Dendritic cell treated with granulocyte-macrophage colony-stimulating factor and Interleukin-4, amounts not matched to agents 40 ng/mL and 50 ng/mL, for 4 days (primary cell): ENCODE results near the gene BACH1.
A peak's percentile ranks its signal among the peaks of the same experiment; 100 is the strongest.

Experiments used
- H3K27ac Mint-ChIP-seq: one replicate; pipeline ENCODE4 v1.8.0; 2022; ENCODE audit warnings: mild to moderate bottlenecking, mixed read lengths
- H3K27me3 Mint-ChIP-seq: one replicate; pipeline ENCODE4 v1.8.0; 2022; ENCODE audit warnings: mild to moderate bottlenecking, mixed read lengths
- H3K36me3 Mint-ChIP-seq: one replicate; pipeline ENCODE4 v1.8.0; 2022; ENCODE audit warnings: low read depth, mixed read lengths
- H3K4me1 Mint-ChIP-seq: one replicate; pipeline ENCODE4 v1.8.0; 2022; ENCODE audit warnings: low read depth, mixed read lengths
- H3K4me3 Mint-ChIP-seq: one replicate; pipeline ENCODE4 v1.8.0; 2022; ENCODE audit warnings: mild to moderate bottlenecking, moderate library complexity, mixed read lengths
- H3K9me3 Mint-ChIP-seq: one replicate; pipeline ENCODE4 v1.8.0; 2022; ENCODE audit warnings: mixed read lengths
- intact Hi-C: fragments of 100-400 bp; cut with micrococcal nuclease; formaldehyde crosslinking; loops from one replicate; pipeline ENCODE4 v1.15.0; 2022

BACH1 gene

DNA sequence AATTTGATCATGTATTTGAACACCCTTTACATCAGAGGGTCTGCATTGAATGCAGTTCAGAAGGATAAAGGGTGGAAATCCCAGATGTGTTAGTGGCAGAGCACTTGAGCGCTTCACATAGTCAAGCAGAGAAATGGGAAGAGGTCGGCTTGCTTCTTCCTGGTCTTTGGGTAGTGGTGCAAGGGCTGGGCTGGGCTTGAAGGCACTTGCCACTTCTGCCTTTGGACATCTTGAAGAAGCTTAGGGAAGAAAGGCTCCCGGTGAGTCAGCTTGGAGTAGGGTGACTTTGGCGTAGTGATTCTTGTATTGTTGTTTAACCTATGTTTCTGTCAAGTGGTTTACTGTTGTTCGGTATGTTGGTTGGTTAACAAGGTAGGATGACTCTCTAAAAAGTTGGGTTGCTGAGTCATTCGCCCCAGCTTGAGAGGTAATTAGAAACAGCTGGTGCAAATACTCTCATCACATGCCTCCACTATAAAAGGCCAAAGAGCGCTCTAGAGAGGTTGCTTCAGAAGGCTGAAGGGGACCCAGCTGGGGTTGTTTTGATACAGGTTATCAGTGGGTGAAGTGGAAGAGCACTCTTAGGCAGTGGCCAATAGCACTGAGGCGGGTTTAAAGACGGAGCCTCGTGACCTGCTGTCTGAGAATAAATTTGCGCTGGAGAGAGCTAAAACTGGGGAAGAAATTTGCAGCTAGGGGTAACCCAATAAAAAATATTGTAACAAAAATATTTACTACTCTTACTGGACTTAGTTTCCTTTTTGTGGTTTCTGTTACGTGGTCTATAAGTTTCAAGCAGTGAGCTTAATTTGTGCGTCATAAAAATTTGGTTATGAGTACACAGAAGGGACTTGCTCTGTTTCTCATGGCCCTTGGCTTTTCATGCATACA, 1.4 kb downstream of the BACH1 start:
- peaks cover 16% of the 10 kb centered on the region for H3K36me3 Mint-ChIP-seq
- peaks cover 64% of the 10 kb centered on the region for H3K4me1 Mint-ChIP-seq
- H3K4me3 Mint-ChIP-seq: peak overlapping the region; percentile 90
- intact Hi-C loops: loop anchor here (5.0 kb wide), 4 partner anchors 47 to 223 kb away; no protein-coding TSS in a partner anchor
- H3K9me3 Mint-ChIP-seq: no peaks in the 10 kb centered on the region
- no peaks in the 10 kb centered on the region for H3K27me3 Mint-ChIP-seq
- peak overlapping the region; percentile 97 for H3K27ac Mint-ChIP-seq

DNA sequence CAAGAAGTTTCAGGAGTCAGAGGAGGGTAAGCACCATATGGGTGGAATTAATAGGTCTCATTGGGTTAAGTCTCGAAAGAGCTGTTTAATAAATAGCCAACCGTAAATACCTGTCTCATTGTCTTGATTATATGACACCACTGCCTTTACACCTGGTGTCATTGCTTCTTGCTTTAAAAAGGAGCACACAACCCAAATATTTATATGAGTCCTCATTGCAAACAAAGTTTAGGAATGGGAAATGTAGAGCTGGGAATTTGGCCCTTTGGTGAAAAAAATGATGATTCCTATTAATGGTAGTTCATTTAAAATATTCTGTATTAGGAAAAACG, 2.1 kb downstream of the BACH1 start:
- peak overlapping the region; percentile 90 for H3K4me3 Mint-ChIP-seq
- peaks cover 62% of the 10 kb centered on the region for H3K4me1 Mint-ChIP-seq
- H3K36me3 Mint-ChIP-seq: peaks cover 18% of the 10 kb centered on the region
- intact Hi-C loops: loop anchor here (5.0 kb wide), 2 partner anchors 47 to 63 kb away; no protein-coding TSS in a partner anchor
- no peaks in the 10 kb centered on the region for H3K27me3 Mint-ChIP-seq
- H3K27ac Mint-ChIP-seq: peak overlapping the region; percentile 97
- no peaks in the 10 kb centered on the region for H3K9me3 Mint-ChIP-seq

DNA sequence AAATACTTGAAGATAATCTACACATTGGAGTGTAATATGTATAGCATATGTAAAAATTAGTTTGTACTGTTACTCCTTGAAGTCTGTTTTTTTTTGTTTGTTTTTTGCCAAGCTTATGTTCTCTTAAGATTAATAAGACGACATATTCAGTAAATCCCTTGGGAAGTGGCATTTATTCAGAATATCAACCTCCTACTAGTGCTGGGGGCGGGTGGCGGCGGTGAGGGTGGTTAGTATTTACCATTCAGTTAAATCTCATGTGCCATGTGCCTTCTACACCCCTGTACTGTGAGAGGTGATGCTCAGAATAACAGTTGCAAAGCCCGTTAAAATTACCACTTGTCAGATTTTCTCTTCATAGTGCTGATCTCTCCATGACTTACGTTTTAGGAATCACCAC, 3.0 kb downstream of the BACH1 start:
- Mint-ChIP-seq H3K36me3 (peaks cover 27% of the 10 kb centered on the region), H3K4me1 (peaks cover 66% of the 10 kb centered on the region), H3K9me3 (no peaks in the 10 kb centered on the region), H3K27me3 (no peaks in the 10 kb centered on the region), H3K4me3 (peak overlapping the region; percentile 26), H3K27ac (peak overlapping the region; percentile 71)
- intact Hi-C loops: loop anchor here (5.0 kb wide), 2 partner anchors 46 to 64 kb away; no protein-coding TSS in a partner anchor

DNA sequence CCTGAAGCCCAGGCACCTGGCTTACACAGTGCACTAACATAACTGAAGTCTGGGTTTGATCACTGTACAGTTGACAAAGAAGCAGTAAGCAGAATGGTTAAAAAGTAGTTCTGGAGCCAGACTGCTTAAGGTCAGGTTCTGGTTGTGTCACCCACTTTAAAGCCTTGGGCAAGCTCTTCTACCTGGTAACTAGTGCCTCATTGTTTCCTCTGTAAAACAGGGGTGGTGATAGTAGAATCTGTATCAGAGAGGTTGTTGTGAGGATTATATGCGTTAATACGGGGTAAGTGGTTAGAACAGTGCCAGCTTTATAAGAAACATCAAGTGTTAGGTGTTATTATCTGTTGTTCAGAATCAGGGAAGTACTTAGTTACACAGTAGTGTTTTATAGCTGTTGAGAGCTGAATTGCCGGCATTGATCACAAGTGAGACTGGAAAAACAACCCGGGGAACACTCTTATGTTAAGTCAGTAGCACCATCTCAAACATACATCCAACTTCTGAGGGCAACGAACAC, 3.7 kb downstream of the BACH1 start:
- Mint-ChIP-seq H3K27ac (peak overlapping the region; percentile 71), H3K9me3 (no peaks in the 10 kb centered on the region), H3K27me3 (no peaks in the 10 kb centered on the region), H3K4me3 (no peak overlapping the region), H3K36me3 (peaks cover 27% of the 10 kb centered on the region), H3K4me1 (peaks cover 63% of the 10 kb centered on the region)
- intact Hi-C loops: loop anchor here (5.0 kb wide), 2 partner anchors 45 to 65 kb away; no protein-coding TSS in a partner anchor

DNA sequence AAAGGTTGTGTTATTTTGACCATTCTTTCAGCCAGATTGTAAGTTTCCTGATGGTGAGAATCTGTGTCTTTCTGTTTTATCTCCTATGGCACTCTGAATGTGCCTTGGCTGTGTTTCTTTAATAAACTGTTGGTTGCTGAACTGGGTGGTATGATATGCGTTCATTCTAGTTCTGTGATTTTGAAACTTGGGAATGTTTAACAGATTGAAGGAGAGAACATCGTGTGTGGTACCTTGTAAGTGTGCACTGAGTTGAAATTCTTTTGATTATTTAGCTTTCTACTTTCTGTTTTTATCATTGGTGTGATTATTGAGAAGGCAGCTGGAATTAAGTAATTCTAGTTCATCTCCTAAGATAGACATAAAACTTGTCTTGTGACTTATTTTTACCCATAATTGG, 4.6 kb downstream of the BACH1 start:
- peaks cover 27% of the 10 kb centered on the region for H3K36me3 Mint-ChIP-seq
- intact Hi-C loops: loop anchor here (5.0 kb wide), 2 partner anchors 44 to 66 kb away; no protein-coding TSS in a partner anchor
- no peak overlapping the region for H3K4me3 Mint-ChIP-seq

DNA sequence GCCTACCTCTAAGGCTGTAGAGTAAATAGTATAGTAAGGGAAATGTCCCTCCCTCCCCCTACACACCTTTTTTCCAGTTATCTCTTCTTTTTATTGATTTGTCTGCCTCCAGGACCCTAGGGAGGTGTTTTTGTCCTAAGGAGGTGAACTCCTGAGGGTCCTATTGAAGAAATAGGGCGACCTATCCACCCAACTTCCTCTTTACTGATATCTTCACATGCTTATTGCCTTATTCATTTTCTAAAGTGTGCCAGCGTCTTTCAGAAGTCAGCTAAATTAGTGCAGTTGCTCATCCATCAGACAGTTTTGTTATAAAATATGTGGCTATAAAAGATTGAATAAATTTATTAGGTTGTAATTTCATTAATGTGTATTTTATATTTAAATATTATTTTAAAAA, 5.9 kb downstream of the BACH1 start:
- Mint-ChIP-seq H3K4me3 (no peak overlapping the region), H3K4me1 (peaks cover 62% of the 10 kb centered on the region), H3K27me3 (no peaks in the 10 kb centered on the region), H3K36me3 (peaks cover 21% of the 10 kb centered on the region), H3K27ac (peak overlapping the region; percentile 87), H3K9me3 (no peaks in the 10 kb centered on the region)
- intact Hi-C loops: loop anchor here (5.0 kb wide), 2 partner anchors 43 to 67 kb away; no protein-coding TSS in a partner anchor

More for the DNA sequence above, 4.6 kb downstream of the BACH1 start:
- H3K4me1 Mint-ChIP-seq: peaks cover 54% of the 10 kb centered on the region
- H3K9me3 Mint-ChIP-seq: no peaks in the 10 kb centered on the region
- peak overlapping the region; percentile 71 for H3K27ac Mint-ChIP-seq
- no peaks in the 10 kb centered on the region for H3K27me3 Mint-ChIP-seq

DNA sequence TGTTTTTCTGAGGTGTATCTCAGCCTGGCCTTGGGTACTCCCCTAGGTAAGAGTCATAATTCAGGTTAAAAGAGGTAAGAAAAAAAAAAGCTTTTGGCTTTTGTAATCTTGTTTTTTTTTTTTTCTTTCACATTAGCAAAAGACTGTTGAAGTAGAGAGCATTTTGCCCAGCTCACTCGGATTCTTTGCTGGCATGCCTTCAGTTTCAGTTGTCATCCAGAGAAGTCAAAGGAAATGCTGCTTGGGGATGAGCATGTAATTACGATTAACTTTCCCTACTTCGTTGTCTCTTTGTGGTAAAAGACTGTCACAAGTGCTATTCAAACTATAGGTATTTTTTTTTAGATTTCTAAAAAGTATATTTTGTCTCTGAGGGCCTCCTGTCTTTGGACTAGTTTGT, 6.3 kb downstream of the BACH1 start:
- peaks cover 58% of the 10 kb centered on the region for H3K4me1 Mint-ChIP-seq
- peak overlapping the region; percentile 87 for H3K27ac Mint-ChIP-seq
- H3K9me3 Mint-ChIP-seq: no peaks in the 10 kb centered on the region
- peaks cover 17% of the 10 kb centered on the region for H3K36me3 Mint-ChIP-seq
- H3K27me3 Mint-ChIP-seq: no peaks in the 10 kb centered on the region
- no peak overlapping the region for H3K4me3 Mint-ChIP-seq
- intact Hi-C loops: no loop called here

DNA sequence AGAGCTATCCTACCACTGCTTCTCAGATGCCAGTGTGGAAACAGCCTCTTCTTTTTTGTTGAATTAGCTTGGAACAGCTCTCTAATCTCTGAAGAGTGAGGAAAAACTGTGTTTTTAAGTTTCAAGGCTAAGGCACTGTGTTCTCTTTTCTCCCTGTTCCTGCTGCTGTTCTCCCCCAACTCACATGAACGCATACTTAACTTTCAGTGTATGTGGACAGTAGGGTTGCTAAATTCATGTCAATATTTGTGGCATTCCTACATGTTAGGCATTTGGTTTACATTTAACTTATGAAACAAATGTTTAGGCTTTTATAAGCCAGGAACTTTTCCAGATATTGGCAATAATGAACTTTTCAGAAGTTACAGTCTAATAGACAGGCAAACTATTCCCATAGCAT, 6.8 kb downstream of the BACH1 start:
- no peaks in the 10 kb centered on the region for H3K9me3 Mint-ChIP-seq
- H3K27me3 Mint-ChIP-seq: no peaks in the 10 kb centered on the region
- H3K4me3 Mint-ChIP-seq: no peak overlapping the region
- intact Hi-C loops: no loop called here
- H3K36me3 Mint-ChIP-seq: peaks cover 17% of the 10 kb centered on the region
- H3K27ac Mint-ChIP-seq: peak overlapping the region; percentile 87
- H3K4me1 Mint-ChIP-seq: peaks cover 56% of the 10 kb centered on the region

DNA sequence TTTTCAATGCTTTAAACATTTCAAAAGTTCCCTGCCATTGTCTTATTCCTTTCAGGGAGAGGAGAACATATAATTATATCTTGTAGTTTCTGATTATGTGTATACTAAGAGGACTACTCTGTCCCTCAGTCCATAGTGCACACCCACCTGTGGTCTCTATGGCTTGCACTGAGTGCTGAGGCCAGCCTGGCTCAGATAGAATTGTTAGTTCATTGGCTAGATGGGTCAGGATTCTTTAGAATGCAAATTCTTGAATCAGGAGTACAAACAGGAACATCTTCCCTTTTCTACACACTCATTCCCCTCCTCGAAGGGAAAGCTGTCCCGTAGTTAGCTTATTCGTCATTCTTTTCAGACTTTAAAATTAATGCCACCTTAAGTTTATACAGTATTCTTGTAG, 8.2 kb downstream of the BACH1 start:
- Mint-ChIP-seq H3K36me3 (peaks cover 28% of the 10 kb centered on the region), H3K4me1 (peaks cover 59% of the 10 kb centered on the region), H3K9me3 (peaks cover 2% of the 10 kb centered on the region), H3K4me3 (no peak overlapping the region), H3K27ac (peak overlapping the region; percentile 87), H3K27me3 (no peaks in the 10 kb centered on the region)
- intact Hi-C loops: no loop called here

DNA sequence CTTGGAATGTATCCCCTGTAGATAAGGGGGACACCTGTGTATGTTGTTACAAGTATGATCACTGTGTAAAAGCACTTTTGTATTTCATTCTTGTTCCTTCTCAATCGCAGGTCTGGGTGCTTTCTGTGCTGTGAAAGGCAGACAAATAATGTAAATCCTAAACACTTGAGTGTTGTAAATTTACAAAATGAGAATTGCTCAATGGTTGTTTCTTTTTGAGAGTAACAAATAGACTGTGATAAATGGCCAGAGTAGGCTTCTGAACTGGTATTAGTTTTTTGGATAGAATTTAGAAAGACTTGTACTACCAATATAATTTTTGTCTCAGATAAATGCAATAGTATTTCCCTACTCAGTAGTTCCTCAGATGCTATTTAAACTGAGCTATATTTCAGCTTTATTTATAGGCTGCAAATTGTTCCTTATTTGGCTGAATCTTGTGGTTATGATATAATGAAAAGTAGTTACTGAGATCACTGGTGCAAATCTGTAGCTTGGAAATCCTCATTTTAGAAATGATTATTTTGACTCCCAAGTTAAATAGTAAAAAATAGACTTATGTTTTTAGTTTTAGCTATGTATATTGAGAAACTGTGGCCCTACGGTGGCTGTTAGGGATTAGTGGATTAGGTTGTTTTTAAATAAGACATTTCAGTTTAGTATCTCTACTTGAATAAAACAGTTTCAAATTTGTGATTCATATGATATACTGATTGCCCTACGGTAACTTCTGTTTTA, 9.2 kb downstream of the BACH1 start:
- Mint-ChIP-seq H3K36me3 (peaks cover 38% of the 10 kb centered on the region), H3K9me3 (peaks cover 9% of the 10 kb centered on the region), H3K27ac (no peak overlapping the region), H3K4me3 (no peak overlapping the region), H3K4me1 (peaks cover 59% of the 10 kb centered on the region), H3K27me3 (no peaks in the 10 kb centered on the region)
- intact Hi-C loops: no loop called here

DNA sequence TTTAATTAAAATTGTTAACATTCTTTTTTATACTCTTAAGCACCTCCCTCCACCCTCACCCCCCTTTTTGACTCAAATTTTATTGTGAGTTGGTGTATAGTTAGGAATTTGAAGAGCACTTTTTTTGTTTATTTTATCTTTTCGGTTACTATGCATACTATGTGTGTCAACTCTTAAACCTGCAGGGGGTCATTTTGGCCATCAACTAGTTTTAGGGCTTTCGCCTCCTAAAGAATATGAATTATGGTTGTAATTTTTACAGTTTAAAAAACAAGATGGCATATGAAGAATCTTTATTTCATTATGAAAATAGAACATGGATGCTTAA, 9.7 kb downstream of the BACH1 start:
- H3K4me1 Mint-ChIP-seq: peaks cover 59% of the 10 kb centered on the region
- no peaks in the 10 kb centered on the region for H3K27me3 Mint-ChIP-seq
- H3K36me3 Mint-ChIP-seq: peaks cover 40% of the 10 kb centered on the region
- H3K27ac Mint-ChIP-seq: no peak overlapping the region
- peaks cover 9% of the 10 kb centered on the region for H3K9me3 Mint-ChIP-seq
- no peak overlapping the region for H3K4me3 Mint-ChIP-seq
- intact Hi-C loops: no loop called here

DNA sequence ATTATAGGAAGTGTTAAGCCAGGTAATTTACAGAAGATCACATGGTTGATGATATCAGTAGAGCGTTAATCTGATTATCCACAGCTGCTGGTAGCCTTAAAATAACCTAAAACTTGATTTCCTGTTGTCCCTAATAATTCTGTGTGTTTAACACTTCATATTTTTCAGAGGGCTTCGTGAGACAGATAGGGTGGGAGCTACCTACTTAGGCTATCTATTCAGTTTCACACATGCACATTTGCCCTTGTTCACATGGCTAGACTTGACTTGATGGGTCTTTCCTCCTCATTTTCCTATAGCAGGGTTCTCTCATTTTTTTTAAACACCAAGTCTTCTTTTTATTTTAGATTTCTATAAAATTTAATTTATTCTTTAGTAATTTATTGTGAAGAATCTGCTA, 11.0 kb downstream of the BACH1 start:
- H3K36me3 Mint-ChIP-seq: peaks cover 40% of the 10 kb centered on the region
- peaks cover 9% of the 10 kb centered on the region for H3K9me3 Mint-ChIP-seq
- H3K27me3 Mint-ChIP-seq: no peaks in the 10 kb centered on the region
- peak overlapping the region; percentile 24 for H3K27ac Mint-ChIP-seq
- H3K4me1 Mint-ChIP-seq: peaks cover 64% of the 10 kb centered on the region
- no peak overlapping the region for H3K4me3 Mint-ChIP-seq
- intact Hi-C loops: no loop called here

DNA sequence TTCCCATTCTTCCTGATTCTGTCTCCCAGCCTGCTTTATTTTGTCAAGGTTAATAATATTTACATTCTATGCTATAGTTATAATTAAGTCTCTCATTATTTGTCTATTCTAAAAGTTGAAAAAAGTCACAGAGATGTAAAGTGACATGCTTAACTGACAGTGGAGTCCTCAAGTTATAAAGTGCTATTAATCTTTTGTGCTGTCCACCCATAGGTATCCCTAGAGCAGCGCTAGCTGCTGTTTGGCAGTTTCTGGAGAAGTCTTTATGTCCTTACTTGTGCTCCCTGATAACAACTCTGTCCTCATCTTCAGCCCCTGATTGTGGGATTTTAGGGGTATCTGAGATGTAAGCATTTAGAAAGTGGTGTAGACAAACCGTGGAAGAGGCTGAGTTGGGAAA, 13.1 kb downstream of the BACH1 start:
- H3K36me3 Mint-ChIP-seq: peaks cover 29% of the 10 kb centered on the region
- H3K4me3 Mint-ChIP-seq: no peak overlapping the region
- H3K9me3 Mint-ChIP-seq: peaks cover 9% of the 10 kb centered on the region
- intact Hi-C loops: no loop called here
- no peak overlapping the region for H3K27ac Mint-ChIP-seq
- H3K27me3 Mint-ChIP-seq: no peaks in the 10 kb centered on the region
- H3K4me1 Mint-ChIP-seq: peaks cover 67% of the 10 kb centered on the region

DNA sequence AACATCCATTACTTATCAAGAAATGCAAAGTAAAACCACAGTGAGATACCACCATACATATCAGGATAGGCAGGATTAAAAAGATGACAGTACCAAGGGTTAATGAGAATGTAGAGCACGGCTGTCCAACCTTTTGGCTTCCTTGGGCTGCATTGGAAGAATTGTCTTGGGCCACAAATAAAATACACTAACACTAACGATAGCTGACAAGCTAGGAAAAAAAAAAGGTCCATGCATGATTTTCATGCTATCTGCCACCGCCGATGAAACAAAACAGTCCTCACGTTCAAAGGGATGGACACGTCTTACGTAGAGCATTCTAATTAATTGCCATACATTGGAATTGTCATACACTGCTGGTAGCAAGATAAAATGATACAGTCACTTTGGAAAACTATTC, 14.3 kb downstream of the BACH1 start:
- H3K27ac Mint-ChIP-seq: no peak overlapping the region
- no peak overlapping the region for H3K4me3 Mint-ChIP-seq
- peaks cover 79% of the 10 kb centered on the region for H3K4me1 Mint-ChIP-seq
- H3K9me3 Mint-ChIP-seq: peaks cover 9% of the 10 kb centered on the region
- peaks cover 31% of the 10 kb centered on the region for H3K36me3 Mint-ChIP-seq
- intact Hi-C loops: no loop called here
- H3K27me3 Mint-ChIP-seq: no peaks in the 10 kb centered on the region
